HG03175 (cell line): ENCODE measurements around the gene PYGO2.
"Not testable (repeated sequence)": the region's sequence is repeated elsewhere in the genome, so short reads cannot be mapped to it uniquely, and the experiment has no call there.

Source experiments
- ATAC-seq: cut with Tn5 transposase; IDR thresholded peaks from one replicate; pipeline ENCODE4 v1.9.1; 2021; ENCODE audit warnings: mild to moderate bottlenecking, moderate library complexity; ENCODE audit not compliant: unreplicated experiment

The PYGO2 gene

DNA sequence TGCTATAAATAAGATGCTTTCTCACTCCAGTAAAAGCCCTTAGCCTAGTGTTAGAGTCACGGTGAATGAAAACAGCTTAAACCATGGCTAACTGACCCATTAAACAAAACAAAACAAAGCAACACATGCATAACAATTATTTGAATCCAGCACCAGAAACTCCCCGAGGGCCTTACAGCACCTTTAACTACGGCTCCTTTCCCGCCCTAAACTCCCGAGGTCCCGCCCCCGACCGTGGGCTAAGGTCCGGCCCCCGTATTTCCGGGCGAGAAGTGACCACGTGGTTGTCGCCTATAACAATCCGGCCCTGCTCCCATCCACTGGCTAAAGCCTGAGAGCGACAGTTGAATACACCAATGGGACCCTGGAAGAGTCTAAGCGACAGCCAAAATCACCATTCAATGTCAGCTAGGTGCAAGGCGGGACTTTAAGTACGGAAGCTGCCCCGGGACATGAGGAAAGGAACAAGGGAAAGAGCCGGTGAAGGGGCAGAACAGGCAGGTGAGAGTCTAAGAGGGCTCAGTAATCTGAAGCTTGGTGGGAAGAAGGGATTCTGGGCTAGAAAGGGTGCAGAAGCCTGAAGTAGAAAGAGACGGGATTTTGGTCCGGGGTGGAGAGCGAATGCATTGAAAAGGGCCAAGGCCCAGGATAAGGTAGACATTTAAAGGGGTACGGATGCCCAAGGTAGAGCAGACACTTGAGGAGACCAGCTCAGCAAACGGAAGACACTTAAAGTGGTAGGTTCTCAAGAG lies 21.5 kb upstream of the PYGO2 start, which contains the start of gene FLAD1:
FLAD1 (plus strand) TSS at position 448 of the 752 bp plus-strand sequence. CDS start 351 bp downstream, outside the sequence.
- peak; percentile 99 for ATAC-seq

DNA sequence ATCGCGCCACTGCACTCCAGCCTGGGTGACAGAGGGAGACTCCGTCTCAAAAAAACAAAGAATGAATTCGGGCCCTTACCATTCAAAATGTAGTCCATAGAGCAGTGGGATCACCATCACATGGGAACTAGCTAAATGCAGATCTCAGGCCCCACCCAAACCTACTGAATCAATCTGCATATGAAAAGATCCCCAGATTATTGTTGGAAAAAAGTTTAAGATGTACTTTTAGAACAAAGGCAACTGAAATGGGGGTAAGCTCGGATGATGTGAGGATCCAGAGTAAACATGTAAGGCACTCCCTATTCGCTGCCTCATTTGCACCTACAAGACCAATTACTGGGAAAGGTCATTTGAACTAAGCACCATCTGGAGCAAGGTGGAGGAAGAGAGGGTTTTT lies 20.8 kb upstream of the PYGO2 start:
- no peak for ATAC-seq

DNA sequence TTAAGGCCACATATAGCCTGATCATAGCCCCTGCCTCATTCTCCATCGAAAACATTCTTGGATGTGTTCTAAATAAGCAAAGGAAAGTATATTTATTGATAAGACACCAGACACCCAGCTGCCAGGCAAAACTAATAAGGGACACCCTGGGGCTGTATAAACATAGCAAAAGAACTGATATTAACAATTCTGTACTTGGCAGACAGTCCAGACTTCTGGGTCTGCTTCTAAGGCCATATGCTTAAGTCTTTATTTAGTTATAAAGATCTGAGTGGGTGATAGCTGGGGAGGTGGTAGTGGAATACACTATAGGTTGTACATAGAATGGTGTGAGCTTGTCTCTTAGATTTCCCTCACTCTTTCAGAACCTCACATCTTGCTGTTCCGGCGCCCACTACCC lies 16.8 kb upstream of the PYGO2 start:
- no peak for ATAC-seq

DNA sequence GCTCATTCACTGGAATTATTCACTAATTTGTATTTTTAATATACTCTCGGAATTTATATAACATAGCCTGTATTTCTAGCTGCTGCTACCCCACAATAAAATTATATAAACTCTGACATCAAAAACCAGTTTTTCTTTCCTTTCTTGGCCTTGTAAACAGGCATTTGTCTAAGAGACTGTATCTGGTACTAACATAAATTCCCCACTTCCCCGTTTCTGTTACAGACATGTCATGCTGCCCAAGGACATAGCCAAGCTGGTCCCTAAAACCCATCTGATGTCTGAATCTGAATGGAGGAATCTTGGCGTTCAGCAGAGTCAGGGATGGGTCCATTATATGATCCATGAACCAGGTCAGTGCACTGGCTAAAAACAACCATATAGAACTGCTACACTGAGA lies 16.2 kb upstream of the PYGO2 start:
- ATAC-seq: not testable (repeated sequence)

DNA sequence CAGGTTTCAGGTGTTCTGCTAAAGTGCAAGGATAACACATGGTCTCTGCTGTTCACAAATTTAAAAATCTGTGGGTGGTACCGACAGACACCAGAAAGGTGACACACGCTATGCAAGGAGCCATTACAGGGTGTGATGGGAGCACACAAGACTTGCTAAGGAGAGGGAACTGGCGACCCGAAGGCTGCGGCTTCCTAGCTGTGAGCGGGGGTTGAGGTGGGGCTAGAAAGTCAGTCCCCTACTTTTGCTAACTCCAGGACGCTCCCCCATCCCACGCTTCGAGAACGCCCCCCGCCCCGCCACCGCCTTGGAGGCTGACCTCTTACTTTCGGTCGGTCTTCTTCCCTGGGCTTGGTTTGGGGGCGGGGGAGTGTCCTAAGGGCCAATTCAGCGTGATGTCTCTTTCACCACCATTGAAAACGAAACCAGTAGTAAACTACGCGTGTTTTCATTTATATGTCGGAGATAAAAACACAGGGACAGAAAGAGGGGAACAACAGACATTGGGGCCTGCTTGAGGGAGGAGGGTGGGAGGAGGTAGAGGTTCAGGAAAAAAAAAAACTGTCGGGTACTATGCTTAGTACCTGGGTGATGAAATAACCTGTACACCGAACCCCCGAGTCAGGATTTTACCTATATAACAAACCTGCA lies 14.0 kb upstream of the PYGO2 start:
- ATAC-seq: no peak

DNA sequence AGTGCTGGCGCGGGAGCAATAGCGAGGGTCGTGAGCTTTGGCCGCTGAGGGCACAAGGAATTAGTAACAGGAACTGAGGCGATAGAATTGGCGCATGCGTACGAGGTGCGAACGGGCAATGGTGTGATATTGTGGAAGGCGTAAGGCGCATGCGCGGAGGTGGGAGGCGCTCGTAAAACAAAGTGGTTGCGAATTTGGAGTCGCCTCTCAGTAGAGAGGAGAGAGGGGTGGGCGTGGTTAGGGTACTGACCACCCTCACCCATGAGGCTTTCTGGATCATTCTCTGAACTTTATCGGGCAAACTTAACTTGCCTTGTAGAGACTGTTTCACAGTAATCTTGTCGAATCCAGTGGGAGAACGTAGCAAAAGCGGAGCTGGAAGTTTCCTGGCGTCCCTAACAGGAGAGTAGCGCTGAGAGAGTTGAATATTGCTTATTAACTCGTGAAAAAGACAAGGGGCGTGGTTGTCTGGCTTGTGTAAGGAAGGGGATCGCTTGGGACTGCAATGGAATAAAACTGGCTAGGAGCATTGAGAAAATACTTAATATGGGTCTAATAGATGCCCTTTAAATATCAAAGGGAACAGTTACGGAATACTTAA lies 13.3 kb upstream of the PYGO2 start:
- ATAC-seq: peak; percentile 54

DNA sequence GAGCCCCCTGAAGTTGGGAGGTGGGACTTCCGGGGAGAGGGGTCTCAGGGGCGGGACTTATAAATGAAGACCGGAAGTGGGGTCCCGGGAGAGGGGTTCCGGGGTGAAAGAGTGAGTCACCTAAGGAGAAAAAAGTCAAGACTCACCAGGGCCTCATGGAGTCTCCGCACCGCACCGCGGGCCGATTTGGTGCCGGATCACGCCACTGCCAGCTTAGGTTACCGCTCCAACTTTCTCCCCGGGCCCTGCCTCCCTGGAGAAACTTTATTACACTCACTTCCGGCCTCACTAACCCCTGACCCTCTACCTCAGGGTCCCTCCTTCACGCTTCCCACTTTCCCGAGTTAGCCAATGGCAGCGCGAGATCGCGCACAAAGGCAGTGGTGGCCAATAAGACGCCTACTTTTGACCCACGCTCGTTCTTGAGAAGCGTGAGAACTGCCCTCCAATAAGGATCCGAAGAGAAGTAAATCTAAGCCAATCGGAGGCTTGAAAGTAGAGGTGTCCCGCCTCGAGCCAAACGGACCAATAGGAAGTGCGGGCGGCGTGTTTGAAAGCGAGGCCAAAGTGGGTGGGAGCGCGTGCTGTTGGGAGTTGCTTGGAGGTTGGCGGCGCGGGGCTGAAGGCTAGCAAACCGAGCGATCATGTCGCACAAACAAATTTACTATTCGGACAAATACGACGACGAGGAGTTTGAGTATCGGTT lies 12.7 kb upstream of the PYGO2 start, which contains the start of gene CKS1B:
CKS1B (plus strand) TSS at position 580 of the 706 bp plus-strand sequence; CDS start at position 645, 65 bp downstream.
- peak; percentile 80 for ATAC-seq

DNA sequence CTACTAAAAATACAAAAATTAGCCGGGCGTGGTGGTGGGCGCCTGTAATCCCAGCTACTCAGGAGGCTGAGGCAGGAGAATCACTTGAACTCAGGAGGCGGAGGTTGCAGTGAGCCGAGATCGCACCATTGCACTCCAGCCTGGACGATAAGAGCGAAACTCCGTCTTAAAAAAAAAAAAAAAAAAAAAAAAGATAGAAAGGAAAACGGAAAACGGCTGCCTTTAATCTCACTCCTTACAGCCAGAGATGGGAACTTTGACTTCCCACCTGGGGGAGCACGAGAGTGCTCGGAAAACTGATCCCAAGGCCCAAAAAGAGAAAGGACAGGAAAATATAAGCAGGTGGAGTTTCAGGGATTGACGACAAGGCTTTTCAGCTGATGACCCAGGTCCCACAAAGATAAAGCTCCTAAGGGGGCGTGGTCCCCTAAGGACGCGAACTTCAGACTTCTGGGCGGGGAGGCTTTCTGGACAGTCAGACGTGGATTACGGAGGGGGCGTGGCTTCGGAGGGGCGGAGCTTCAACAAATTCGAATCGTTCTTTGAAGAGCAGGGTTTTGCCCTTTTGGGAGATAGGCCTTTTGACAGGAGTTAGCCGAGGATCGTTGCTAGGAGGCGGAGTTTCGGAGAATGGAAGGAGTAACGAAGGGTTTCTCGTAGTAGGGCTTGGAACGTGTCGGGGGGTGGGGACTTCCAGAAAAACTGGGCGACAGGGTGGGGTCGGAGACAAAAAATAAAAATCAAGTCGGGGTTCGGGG lies 11.9 kb upstream of the PYGO2 start:
- no peak for ATAC-seq

DNA sequence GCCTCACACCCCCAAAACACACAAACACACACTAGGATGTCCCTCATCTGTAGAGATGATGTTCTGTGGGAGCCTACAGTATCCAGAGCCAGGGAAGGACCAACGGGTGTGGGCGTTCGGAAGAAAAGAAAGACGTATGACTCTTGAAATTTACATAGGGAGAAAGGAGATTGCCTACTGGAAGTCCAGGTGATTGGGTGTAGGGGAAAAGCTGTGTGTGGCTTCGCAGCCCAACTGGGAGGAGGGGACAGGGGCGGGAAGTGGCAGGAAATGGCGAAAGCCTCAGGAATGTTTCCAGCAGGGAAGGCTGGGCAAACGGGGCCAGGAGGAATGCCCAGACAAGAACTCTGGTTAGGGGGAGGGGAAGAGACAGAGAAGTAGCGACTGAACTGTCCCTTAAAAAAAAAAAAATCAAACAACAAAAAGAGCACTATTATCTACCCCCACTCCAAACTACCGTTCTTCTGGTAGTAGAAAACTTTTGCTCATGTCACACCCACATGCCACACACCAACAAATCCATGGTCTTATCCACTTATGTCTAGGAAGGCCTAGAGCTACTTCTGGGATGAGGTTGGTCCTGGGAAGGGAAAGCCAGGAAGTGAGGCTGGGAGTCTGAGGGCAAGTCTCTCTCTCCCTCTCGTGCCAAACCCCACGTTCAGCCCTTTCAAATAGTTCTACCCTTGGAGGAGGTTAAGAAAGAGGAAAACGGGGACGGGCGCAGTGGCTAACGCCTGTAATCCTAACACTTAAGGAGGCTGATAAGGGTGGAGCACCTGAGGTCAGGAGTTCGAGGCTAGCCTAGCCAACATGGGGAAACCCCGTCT lies 11.1 kb upstream of the PYGO2 start:
- ATAC-seq: no peak

DNA sequence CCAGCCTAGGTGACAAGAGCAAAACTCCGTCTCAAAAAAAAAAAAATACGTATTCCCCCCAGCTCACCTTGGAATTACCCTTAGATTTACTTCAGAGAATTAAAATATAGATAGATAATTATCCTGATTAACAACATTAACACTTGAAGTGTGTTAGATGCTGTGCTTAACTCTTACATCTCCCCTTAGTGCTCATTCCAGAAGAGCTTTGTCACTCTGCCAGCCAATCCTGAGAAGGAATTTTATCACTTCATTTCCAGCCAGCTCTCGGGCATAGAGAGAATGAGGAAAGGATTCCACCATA lies 10.6 kb upstream of the PYGO2 start:
- ATAC-seq: no peak

DNA sequence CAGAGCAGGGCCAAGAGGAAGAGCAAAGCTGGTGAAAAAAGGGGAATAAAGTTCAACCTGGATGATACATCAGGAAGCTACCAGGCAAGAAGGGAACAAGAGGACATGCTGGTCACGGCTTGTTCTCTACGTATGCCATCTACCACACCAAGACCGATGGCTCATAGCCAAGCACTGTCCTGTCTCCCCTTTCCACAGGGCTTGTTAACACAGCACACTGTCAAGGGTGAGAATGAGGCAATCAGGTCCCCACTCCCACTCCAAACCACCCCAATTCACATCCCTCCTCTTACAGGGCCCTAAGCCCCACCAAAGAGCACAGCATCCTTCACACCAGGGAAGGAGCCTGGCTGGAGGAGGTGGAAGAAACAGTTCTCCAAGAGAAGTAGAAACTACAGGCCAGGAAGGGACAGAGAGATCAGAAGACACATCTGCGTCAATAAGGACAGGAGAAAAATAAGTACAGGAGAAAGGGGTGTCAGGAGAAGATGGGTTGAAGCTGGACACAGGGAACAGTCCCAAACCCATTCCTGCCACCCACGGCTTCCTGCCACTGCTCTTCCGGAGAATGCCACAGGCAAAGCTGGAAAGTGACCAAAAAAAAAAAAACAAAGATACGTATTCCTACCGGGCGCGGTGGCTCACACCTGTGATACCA lies 9.9 kb upstream of the PYGO2 start:
- ATAC-seq: no peak

DNA sequence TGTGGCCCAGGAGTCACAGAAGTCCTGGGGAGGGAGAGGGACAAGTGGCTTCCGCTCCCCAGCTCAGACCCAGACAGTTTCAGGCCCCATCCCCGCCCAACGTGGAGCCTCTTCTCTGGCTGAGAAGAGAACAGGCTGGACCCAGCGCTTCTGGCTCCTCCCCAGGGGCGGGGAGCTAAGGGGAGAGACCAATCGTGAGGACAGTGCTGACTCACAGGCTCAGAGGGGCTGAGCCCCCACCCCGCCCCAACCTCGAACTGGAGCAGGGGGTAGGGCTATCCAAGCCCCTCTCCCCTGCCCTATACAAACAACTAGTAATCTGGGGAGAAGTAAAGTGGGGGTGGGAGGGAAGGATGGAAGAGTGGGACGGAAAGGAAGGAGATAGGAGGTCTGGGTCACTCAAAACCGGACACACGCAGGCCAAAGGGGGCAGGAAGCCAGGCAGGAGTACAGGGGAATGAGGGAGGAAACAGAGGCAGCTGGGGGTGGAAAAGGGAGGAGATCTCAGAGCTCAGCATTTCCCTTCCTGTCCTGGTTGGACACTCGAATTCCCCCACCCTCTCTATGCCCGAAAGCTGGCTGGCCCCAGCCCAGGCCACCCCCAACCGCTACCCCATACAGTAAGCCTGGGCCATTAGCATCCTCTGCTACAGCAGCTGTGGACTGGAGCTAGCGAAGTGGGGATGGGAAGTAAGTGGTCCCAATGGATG lies 9.2 kb upstream of the PYGO2 start, which contains the start of gene SHC1:
SHC1 (minus strand) TSS at position 117 of the 710 bp plus-strand sequence. CDS start 221 bp downstream, outside the sequence.
- ATAC-seq: no peak

DNA sequence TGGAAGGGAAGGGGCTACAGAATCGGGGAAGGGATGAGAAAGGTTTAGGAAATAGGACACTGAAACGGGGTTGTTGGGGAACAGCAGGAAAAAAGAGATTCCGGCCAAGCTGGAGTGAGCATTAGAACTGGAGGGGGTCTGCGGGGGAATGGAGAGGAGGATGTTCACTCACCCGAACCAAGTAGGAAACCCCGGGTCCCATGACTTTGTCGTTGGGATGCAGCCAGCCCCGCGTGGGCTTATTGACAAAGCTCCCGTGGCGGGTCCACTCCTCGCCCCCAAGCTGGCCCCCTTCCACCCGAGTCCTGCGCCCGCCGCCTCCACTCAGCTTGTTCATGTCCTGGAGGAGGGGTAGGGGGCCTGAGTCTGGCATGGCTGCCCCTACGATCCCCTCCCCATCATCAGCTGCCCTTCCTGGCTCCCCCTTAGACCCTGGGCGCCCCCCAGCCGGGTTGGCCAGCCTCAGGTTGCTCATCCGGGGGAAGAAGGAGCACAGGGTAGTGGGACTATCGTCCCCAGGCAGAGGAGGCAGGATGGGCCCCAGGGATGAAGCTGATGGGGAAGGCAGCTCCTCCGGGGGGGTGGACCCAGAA lies 8.4 kb upstream of the PYGO2 start:
- no peak for ATAC-seq

DNA sequence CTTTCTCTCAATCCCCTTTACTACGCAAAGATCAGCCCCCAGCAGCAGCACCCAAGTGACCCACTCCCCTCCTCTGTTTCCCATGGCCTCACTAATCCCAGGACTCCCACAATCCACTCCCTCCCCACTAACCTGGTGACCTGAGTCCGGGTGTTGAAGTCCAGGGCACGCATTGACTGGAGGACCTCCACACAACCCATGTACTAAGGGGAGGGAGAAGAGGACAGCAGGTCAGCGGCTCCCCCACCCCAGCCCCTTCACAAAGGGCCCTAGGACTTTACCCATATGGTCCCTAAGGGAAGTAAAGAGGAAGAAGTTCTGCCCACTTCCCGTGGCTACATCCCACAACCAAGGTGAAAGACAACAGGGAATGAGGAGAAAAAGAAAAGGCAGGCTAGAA lies 7.7 kb upstream of the PYGO2 start:
- ATAC-seq: no peak

DNA sequence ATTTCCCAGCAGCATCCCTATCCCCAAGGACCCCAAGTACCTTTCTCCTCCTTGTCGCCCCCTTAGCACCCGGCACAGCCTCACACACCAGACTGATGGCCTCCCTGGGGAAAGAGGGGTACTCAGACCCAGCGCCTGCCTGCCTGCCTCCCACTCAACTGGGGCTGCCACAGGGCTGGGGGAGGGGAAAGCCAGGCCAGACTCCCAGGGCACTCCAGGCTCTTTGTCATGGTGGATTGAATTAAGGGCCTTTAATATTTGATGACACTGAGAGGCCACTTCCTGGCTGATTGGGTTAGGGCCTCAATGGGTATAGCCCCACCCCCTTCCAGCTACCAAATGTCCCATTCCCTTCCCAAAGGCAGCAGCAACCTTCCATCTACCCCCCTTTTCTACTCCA lies 7.1 kb upstream of the PYGO2 start:
- no peak for ATAC-seq

DNA sequence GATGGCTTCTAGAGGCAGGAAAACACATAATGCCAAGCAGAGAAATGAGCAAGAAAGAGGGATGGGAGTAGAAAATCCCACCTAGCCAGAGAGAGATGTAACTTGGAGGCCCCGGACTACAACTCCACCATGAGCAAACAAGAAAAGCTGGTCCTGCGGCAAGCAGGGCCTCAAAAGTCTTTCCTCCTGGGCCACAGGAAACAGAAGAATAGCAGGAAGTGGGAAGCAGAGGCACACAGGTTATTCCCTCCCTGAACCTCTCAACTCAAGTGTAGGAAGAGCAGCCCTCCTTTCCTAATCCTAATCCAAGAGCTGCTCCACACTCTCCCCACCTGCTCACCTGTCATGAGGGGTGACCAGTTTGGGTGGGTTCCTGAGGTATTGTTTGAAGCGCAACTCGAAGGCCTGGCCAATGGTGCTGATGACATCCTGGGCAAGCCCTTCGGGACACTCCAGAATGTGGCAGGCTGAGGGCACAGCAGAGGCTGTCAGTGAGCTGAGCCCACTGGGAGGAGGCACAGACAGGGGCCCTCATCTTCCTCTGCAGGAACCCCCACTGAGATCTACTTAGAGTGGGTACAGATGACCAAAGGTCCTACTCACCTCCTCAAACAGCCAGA lies 5.9 kb upstream of the PYGO2 start:
- ATAC-seq: no peak

DNA sequence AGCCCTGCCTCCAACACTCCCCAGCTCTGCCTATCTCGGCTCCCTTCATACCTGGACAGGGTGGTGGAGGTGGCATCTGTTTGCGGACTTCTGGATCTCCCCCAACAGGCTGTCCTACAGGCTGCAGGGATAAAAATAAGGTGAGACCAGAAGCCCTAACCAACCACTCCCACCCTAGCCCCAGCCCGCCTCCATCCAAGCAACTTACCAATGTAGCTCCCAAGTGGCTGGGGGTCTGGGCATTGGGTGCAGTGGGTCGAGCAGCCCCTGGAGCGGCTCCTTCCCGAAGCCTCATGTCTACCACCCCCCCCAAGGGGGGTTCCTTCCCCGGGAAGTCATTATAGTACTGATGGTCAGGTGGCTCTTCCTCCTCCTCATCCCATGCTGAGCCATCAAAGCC lies 4.5 kb upstream of the PYGO2 start:
- no peak for ATAC-seq

DNA sequence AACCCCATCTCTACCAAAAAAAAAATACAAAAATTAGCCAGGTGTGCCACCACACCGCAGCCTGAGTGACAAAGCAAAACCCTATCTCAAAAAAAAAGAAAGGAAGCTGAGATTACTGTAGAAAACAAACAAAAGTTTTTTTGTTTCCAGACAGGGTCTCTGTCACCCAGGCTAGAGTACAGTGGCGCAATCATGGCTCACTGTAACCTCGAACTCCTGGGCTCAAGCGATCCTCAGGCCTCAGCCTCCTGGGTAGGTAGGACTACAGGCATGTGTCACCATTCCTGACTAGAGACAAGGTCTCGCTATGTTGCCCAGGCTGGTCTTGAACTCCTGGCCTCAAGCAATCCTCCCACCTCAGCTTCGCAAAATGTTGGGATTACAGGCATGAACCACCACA lies 2.8 kb upstream of the PYGO2 start:
- ATAC-seq: no peak
